Activated naive CD4-positive, alpha-beta T cell treated with anti-CD3 and anti-CD28 coated beads, Interleukin-2, amount 50 U/mL, for 16 hours (primary cell): ENCODE measurements around the gene LRP1-AS.

Source experiments
- DNase-seq: peaks from one replicate; pipeline ENCODE4 v3.0.0-alpha.2; 2020

Gene LRP1-AS

GRCh38 chr12:57158665-57159064 lies 11.2 kb upstream of the LRP1-AS start:
- DNase-seq = no peak

DNA sequence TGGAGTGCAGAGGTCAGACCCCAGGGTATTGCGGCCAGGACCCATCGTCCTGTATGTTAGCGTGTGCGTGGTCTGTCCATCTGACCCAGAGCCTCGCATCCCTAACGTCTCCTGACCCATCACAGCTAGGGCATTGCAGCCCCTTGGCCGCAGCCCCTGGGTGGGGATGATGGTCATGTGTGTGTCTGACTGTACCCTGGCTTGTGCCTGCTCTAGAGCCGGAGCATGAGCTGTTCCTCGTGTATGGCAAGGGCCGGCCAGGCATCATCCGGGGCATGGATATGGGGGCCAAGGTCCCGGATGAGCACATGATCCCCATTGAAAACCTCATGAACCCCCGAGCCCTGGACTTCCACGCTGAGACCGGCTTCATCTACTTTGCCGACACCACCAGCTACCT lies 10.8 kb upstream of the LRP1-AS start:
- no peak for DNase-seq

GRCh38 chr12:57157588-57158173 lies 10.3 kb upstream of the LRP1-AS start:
- no peak for DNase-seq

GRCh38 chr12:57156701-57157403 lies 9.4 kb upstream of the LRP1-AS start:
- no peak for DNase-seq

- no peak for DNase-seq
These were observed 7.5 kb upstream of the LRP1-AS start for GRCh38 chr12:57154804-57155434.

GRCh38 chr12:57154076-57154475 lies 6.7 kb upstream of the LRP1-AS start:
- DNase-seq = no peak

GRCh38 chr12:57153415-57153997 lies 6.1 kb upstream of the LRP1-AS start:
- DNase-seq = no peak

DNA sequence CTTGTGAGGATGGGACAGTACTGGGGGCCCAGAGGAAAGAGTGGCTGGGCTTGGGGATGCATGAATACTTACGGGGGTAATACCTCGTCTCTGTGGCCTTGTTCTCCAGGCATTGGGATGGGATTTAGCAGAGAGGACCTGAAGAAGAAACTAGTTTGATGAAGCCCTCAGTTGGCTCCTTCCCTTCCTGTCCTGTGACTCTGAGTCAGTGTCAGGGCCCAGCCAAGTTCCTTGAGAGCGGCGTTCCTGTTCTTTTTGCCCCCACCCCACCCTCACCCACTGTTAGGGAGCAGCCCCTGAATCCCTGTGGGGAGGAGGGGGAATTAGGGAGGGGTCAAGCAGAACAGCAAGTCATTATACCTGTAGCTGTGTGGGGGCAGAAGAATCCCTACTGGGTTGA lies 5.2 kb upstream of the LRP1-AS start:
- DNase-seq = no peak

GRCh38 chr12:57151741-57152630 lies 4.6 kb upstream of the LRP1-AS start:
- DNase-seq = no peak

- no peak for DNase-seq
These were observed 3.1 kb upstream of the LRP1-AS start for GRCh38 chr12:57150400-57151000.

DNA sequence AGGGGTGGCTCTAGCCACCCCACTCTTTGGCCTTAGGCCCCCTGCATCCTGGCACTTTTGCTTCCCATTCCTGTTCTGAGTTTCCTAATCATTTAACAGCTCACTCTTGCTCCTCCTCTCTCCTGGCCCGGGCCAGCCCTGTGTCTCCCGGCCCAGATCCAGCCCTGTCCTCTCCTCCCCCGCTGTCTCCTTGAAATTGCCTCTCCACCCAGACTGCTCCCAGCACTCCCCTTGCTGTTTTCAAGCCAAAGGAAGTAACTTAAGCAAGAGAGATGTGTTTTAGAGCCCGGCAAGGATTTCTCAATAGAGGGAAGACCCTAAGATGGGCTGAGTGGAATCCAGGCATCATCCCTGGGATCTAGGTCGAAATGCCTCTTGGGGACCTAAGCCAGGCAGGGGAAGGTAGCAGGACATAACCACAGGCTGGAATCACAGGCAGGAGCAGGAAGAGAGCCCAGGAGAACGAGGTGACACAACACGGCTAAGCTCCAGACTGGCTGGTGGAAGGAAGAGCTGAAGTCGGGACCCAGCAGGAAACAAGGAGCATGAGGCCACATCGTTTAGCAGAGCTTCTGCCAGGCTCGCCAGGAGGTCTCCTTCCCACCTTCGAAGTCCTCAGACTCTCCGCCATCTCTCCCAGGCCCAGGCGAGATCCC lies 2.0 kb upstream of the LRP1-AS start:
- no peak for DNase-seq

DNA sequence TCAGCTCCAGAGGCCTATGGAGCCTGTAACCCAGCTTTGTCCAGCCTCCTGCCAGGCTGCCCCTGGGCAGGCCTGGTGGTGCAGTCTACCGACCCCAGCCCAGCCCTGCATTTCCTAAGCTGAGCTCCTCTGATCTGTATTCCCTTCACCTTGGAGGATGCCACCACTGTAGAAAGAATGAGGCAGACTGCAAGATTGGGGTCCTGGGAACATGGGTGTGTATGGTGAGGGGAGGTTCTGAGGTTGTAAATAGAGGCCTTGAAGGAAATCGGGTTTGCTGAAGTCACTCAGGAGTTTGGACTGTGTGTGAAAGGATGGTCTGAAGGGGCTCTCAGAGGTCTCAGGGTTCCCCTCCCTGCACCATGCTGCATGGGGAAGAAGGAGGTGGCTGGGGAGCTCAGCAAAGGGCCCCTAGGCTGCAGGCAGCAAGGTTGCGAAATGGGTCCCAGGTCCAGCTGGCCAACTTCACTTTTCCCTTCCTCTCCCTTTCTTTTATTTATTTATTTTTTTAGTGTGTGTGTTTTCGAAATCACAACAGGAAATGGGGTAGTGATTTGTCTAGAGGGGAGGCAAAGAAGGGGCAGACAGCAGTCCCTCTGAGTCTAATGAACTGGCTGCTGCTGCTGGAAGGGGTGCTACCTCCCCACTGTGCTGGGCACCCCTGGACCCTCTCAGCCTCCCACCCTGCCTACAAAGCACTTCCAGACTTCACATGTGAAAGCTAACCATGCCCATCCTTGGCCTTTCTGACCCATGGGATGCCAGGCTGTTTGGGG lies 1.2 kb upstream of the LRP1-AS start:
- DNase-seq = no peak

GRCh38 chr12:57146092-57146491 lies 1.3 kb downstream of the LRP1-AS start:
- DNase-seq = no peak

DNA sequence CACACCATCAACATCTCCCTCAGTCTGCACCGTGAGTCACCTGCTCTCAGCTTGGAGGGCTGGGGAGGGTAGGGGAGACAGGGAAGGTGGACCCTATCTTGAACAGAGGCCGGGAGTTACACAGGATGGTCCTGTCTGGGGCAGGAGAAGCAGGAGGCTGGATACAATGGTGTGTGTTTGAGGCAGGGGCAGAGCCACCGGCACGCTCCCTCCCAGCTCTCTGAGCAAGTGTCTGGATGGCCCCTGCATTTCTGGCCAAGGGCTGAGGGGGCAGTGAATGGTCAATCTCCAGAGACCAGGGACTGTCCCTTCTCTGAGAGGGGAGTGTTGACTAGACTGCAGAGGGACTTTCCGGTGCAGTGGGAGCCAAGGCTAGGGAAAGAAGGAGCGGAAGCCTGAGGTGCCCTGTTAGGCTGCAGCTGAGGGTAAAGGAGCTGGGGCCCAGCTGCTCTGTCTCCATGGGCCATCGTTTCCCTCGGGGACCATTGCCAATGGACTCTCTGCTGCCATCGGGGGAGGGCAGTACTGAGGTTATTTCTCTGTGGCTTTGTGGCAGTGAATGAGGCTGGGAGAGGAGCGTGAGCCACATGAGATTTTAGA lies 1.9 kb downstream of the LRP1-AS start:
- DNase-seq = no peak

GRCh38 chr12:57143454-57143853 lies 4.0 kb downstream of the LRP1-AS start:
- DNase-seq = no peak

- no peak for DNase-seq
These were observed 4.7 kb downstream of the LRP1-AS start for GRCh38 chr12:57142727-57143126.

DNA sequence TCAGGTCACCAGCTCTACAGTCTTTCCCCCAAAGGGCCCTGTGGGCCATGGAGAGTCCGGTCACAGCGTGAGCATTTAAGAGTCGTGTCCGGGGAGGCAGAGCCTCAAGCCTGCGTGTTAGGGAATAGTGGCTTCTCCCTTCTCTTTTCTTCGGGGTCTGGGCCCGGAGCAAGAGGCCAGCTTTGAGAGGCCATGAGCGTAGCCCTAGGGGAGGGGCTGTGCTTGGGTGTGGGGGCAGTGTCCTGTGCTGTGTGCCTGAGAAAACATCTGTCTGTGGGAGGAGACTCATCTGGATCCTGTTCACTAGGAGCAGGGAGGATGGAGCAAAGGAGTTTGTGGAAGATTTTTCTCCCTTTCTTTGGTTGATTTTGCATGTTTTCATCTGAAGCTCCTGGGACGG lies 5.3 kb downstream of the LRP1-AS start:
- DNase-seq = no peak

DNA sequence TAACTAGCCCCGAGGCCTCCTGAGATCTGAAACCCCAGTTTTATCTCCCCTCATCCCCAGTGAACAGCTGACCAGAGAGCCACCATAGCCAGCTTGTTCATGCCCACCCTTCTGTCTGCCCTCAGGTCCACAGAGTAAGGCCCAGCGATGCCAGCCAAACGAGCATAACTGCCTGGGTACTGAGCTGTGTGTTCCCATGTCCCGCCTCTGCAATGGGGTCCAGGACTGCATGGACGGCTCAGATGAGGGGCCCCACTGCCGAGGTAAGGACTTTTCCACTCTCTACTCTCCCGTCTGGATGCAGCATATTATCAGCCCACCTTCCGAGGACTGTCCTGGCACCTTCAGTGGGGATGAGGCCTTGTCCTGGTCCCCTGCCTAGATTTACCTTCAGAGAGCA lies 6.2 kb downstream of the LRP1-AS start:
- no peak for DNase-seq

DNA sequence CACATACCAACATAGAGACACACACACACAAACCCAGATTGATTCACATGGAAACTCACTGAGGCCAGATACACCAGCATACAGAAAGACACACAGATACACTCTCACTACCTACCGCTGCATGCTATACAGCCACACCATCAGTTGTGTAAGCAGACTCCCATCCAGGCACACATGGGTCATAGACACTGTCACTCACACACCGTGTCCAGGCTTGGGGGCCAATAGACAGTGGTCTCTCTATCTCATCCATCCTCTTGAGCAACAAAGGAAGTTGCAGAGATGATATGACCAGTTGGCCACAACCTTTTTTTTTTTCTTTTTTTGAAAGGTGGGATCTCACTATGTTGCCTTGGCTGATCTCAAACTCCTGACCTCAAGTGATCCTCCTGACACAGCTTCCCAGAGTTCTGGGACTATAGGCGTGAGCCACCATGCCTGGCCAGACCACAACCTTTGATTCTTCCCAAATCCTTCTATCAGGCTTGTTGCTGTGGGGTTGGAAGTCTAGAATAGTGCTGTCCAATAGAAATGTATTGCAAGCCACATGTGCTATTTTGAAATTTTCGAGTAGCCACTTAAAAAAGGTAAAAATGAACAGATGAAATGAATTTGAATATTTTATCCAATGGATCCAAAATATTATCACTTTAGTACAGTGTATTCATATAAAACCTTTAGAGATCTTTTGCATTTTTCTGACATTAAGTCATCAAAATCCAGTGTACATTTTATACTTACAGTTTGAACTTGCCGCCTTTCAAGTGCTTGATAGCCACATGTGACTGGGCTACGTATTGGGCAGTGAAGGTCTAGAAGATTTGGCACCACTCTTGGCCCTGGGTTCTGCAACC lies 7.4 kb downstream of the LRP1-AS start:
- DNase-seq = no peak
